Adrenal gland (tissue), 5 donors: ENCODE data around the gene ZHX3.

Source experiments
- CTCF ChIP-seq, 6 experiments: fragments of 450-650 bp in 4 of 6; fragments of 200-600 bp in 2 of 6; sonication (generic) in 1 of 6; IDR thresholded peaks; 1 replicate in 5 of 6; 2 replicates in 1 of 6; pipeline versions ENCODE4 v1.5.1 to v1.8.0; 2016 to 2021; ENCODE audit warnings: antibody characterized with exemption in 6 of 6, mild to moderate bottlenecking in 2 of 6, moderate library complexity in 1 of 6
- POLR2A ChIP-seq, 2 donors: fragments of 450-650 bp; IDR thresholded peaks; one replicate each; pipeline ENCODE4 v1.6.1; 2017; ENCODE audit warnings: antibody characterized with exemption in 2 of 2, mild to moderate bottlenecking in 2 of 2, moderate library complexity in 1 of 2
- donor health status: DM: no; HTN: no; CAD: no.

- TF ChIP-seq CTCF (IDR thresholded peaks at IDR 0.05) (no peak), POLR2A (IDR thresholded peaks at IDR 0.05) (no peak)
Observed at GRCh38 chr20:41167118-41167470, 150.4 kb downstream of the ZHX3 start.
